Ascending aorta (tissue), 2 donors: ENCODE measurements around the gene CRYGN. TPM values are rescaled to one million over a fixed set of nuclear protein-coding genes. Genes with fewer than 3 reads are reported as not detected.

Source experiments
- DNase-seq, 2 donors: peaks; one replicate each; pipeline ENCODE4 v3.0.0-alpha.2; 2019; ENCODE audit warnings: low spot score in 2 of 2
- H3K27ac ChIP-seq, 2 donors: fragments of 200-600 bp; sonication (generic); one replicate each; pipeline ENCODE4 v1.5.1; 2016 to 2017; ENCODE audit warnings: mild to moderate bottlenecking in 1 of 2
- H3K27me3 ChIP-seq: fragments of 200-600 bp; sonication (generic); one replicate; pipeline ENCODE4 v1.5.1; 2017
- H3K36me3 ChIP-seq, 2 donors: fragments of 200-600 bp; sonication (generic); one replicate each; pipeline ENCODE4 v1.5.1; 2016
- H3K4me1 ChIP-seq, 2 donors: fragments of 200-600 bp; sonication (generic); one replicate each; pipeline ENCODE4 v1.5.1; 2016 to 2017; ENCODE audit warnings: mild to moderate bottlenecking in 1 of 2
- H3K4me3 ChIP-seq, 2 donors: fragments of 200-600 bp; sonication (generic); one replicate each; pipeline ENCODE4 v1.5.1; 2016 to 2017; ENCODE audit warnings: mild to moderate bottlenecking in 1 of 2
- H3K9me3 ChIP-seq, 2 donors: fragments of 200-600 bp; sonication (generic); one replicate each; pipeline ENCODE4 v1.5.1; 2016
- intact Hi-C: fragments of 100-400 bp; cut with DNase I; formaldehyde crosslinking; loops from one replicate; pipeline ENCODE4 v1.15.1; 2023
- total RNA-seq: library from RNA; depleted of rRNA; stranded (reverse); fragments of >200 nt; gene quantifications from one replicate; pipeline ENCODE4 v1.1.0, GENCODE V29; 2016
- TF ChIP-seq, protein P1 (sequence below), 3 experiments: fragments of 200-600 bp in 2 of 3; fragments of 450-650 bp in 1 of 3; sonication (generic) in 2 of 3; IDR thresholded peaks; one replicate each; pipeline ENCODE4 v1.5.1; 2016 to 2019; ENCODE audit warnings: antibody characterized with exemption in 3 of 3, mild to moderate bottlenecking in 1 of 3, moderate library complexity in 1 of 3

Gene CRYGN
- total RNA-seq, 1 donor from 2014 or later = not detected

DNA sequence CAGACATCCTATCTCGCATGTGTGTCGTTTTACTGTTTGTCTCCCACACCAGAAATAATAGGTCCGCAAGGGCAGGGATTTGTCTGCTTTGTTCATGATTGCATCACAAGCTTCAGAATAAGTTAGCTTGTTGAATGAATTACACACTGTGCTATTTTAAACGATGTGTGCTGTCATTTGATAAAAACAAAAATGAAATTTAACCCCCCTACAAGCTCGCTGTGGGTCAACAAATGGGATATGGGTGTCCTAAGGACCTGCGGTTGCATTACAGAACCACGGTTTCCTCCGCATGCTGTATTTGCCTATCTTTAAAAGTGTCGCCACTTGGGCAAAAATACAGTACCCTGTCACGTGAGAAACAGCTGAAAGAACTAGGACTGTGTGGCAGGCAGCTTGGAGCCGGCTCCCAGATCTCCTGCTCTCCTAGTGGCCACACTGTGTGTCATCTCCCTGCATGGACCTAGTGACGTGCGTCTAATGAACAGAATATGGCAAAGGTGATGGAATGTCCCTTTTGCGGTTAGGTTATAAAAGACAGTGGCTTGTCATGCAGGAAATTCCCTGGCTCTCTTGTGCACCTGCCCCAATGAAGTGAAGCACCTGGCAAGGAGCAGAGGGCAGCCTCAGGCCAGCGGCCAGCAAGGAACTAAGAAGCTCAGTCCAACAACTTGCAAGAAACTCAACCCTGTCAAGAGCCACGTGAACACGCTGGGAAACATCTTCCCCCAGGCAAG is 32.9 kb upstream of the CRYGN start:
- Histone ChIP-seq H3K4me3 (no peak overlapping the region), H3K27me3 (no peaks in the 10 kb centered on the region), H3K36me3 (peaks cover 27 to 53% of the 10 kb centered on the region in 2 donors), H3K27ac (no peak overlapping the region), H3K4me1 (no peaks in the 10 kb centered on the region), H3K9me3 (no peaks in the 10 kb centered on the region)
- no peak for DNase-seq
- intact Hi-C loops = no loop called here
- TF ChIP-seq, protein P1, sequence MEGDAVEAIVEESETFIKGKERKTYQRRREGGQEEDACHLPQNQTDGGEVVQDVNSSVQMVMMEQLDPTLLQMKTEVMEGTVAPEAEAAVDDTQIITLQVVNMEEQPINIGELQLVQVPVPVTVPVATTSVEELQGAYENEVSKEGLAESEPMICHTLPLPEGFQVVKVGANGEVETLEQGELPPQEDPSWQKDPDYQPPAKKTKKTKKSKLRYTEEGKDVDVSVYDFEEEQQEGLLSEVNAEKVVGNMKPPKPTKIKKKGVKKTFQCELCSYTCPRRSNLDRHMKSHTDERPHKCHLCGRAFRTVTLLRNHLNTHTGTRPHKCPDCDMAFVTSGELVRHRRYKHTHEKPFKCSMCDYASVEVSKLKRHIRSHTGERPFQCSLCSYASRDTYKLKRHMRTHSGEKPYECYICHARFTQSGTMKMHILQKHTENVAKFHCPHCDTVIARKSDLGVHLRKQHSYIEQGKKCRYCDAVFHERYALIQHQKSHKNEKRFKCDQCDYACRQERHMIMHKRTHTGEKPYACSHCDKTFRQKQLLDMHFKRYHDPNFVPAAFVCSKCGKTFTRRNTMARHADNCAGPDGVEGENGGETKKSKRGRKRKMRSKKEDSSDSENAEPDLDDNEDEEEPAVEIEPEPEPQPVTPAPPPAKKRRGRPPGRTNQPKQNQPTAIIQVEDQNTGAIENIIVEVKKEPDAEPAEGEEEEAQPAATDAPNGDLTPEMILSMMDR (IDR thresholded peaks at IDR 0.05) = no peak

DNA sequence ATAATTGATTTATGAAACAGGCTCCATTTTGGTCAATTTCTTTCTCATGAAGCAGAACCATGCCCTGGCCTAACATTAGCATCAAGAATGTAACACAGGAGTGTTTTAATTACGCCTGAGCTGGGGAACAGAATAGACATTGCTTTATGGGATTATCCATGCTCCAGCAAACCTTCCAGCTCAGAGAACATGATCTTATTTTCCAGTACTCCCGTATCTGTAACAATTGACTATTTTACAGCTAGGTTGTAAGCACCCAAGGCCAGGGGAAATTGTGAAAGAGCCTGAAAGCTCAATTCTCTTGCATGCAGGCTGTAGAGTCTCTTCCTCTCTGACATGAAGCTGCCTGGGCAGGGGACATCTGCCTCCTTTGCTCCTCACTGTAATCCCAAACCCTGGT is 30.8 kb upstream of the CRYGN start:
- TF ChIP-seq, protein P1 (IDR thresholded peaks at IDR 0.05) = no peak
- DNase-seq = no peak
- intact Hi-C loops = no loop called here

DNA sequence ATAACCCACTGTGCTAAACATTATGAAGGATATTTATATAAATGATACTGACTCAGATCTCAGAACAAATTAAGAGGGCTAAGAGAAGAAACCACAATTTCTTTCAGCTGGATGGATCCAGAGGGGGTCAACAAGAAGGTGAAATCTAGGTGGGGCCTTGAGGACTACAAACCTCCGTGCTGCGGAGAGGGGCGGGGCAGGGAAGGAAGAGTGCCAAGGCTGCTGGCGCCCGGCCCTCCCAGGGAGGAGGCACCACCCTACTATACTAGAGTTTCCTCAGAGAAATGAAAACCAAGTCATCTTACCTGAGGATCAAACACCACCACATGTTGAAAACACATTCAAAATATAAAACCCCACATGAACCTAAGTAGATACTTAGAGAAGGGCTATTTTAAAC is 29.3 kb upstream of the CRYGN start:
- Histone ChIP-seq H3K9me3 (no peaks in the 10 kb centered on the region), H3K27me3 (no peaks in the 10 kb centered on the region), H3K27ac (no peak overlapping the region), H3K36me3 (peaks cover 57 to 73% of the 10 kb centered on the region in 2 donors), H3K4me3 (no peak overlapping the region), H3K4me1 (no peaks in the 10 kb centered on the region)
- TF ChIP-seq, protein P1 (IDR thresholded peaks at IDR 0.05) = no peak
- no peak for DNase-seq
- intact Hi-C loops = no loop called here

More for the DNA sequence above, 30.8 kb upstream of the CRYGN start:
- Histone ChIP-seq H3K4me1 (no peaks in the 10 kb centered on the region), H3K27ac (no peak overlapping the region), H3K36me3 (peaks cover 44 to 59% of the 10 kb centered on the region in 2 donors), H3K27me3 (no peaks in the 10 kb centered on the region), H3K4me3 (no peak overlapping the region), H3K9me3 (no peaks in the 10 kb centered on the region)

DNA sequence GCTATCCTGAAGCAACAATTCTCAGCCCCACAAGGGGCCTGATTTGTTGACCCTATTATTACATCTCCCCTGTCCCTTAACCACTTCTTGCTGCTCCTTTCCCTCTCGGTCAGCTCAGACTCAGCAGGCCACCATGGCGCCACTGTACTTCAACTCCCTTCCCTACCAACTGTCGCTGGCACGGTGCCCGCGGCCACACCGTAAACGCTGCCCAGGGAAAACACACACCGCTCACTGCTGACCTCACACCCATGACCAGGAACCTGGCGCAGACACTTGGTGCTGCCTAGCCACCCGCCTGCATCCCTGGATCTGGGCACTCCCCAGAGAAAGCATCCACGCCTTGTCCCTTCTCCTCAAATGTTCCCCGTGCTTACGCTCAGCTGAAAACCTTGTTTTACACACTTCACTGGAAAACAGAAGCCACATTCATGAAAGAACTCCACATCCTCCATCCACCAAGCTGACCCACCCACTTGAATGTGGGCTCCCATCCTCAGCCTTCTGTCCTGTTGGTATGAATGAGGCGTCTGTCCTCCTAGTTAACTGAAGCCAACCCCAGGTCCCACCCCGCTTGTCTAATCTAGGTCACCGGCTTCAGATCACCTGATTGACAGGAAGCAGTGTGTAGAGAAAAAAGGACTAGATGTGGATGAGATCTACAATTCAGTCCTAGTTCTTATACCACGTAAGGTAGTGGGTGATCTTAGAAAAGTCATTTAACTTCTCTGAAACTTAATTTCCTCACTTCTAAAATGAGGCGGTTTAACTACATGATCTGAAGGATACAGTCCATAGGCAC is 28.5 kb upstream of the CRYGN start:
- TF ChIP-seq, protein P1 (IDR thresholded peaks at IDR 0.05) = no peak
- H3K27me3 ChIP-seq = no peaks in the 10 kb centered on the region
- H3K4me3 ChIP-seq = no peak overlapping the region
- H3K27ac ChIP-seq = no peak overlapping the region
- H3K36me3 ChIP-seq = peaks cover 57 to 77% of the 10 kb centered on the region in 2 donors
- intact Hi-C loops = no loop called here
- no peak for DNase-seq
- H3K9me3 ChIP-seq = no peaks in the 10 kb centered on the region
- no peaks in the 10 kb centered on the region for H3K4me1 ChIP-seq

DNA sequence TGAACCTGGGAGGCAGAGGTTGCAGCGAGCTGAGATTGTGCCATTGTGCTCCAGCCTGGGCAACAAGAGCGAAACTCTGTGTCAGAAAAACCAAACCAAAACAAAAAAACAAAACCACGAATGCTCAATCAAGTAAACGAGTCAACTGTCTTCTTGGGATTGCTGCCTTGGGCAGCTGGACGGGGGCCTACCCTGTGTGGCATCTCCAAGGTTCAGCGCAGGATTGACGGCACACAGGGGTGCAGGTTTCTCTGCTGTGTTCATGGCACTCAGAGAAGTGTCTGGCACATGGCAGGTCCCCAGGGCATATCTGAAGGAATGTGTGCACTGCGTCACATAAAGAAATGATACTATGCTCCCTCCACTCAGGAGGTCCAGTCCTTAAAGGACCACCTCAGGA is 25.2 kb upstream of the CRYGN start:
- DNase-seq = no peak
- intact Hi-C loops = no loop called here
- peaks cover 0 to 7% of the 10 kb centered on the region in 2 donors for H3K9me3 ChIP-seq
- H3K36me3 ChIP-seq = peaks cover 48 to 61% of the 10 kb centered on the region in 2 donors
- peaks cover 3 to 14% of the 10 kb centered on the region in 2 donors for H3K4me1 ChIP-seq
- TF ChIP-seq, protein P1 (IDR thresholded peaks at IDR 0.05) = no peak
- no peak overlapping the region for H3K27ac ChIP-seq
- H3K27me3 ChIP-seq = no peaks in the 10 kb centered on the region
- no peak overlapping the region for H3K4me3 ChIP-seq
